ENCODE measurements around the gene GIMAP5. TPM values are rescaled to one million over a fixed set of nuclear protein-coding genes. Genes with fewer than 3 reads are reported as not detected.

Gene GIMAP5
- polyA plus RNA-seq, 1 donor from 2014 or later = not detected

DNA sequence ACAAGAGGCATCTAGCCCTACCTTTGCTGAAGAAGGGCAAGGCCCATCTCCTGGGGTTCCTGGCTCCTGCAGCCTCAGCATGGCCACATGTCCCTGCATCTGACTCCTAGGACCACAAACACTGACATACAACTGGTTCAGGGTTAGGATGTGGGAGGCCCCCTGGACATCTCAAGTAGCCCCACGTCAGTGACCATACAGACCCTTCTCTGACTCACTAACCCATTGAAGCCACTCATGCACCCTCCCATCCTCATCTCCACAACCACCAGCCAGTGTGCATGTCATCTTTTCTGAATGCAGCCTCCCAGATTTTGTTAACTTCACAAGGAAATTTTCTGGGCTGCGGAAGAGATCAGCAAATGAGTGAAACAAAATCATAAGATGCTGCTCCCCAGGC is 44.7 kb downstream of the GIMAP5 start:
- no peaks in the 10 kb centered on the region for H3K9me2 ChIP-seq (ENCODE audit: insufficient read depth, low read length)
- no peaks in the 10 kb centered on the region for H3K36me3 ChIP-seq (ENCODE audit: insufficient read depth, low read length)
- TF ChIP-seq, protein P1, sequence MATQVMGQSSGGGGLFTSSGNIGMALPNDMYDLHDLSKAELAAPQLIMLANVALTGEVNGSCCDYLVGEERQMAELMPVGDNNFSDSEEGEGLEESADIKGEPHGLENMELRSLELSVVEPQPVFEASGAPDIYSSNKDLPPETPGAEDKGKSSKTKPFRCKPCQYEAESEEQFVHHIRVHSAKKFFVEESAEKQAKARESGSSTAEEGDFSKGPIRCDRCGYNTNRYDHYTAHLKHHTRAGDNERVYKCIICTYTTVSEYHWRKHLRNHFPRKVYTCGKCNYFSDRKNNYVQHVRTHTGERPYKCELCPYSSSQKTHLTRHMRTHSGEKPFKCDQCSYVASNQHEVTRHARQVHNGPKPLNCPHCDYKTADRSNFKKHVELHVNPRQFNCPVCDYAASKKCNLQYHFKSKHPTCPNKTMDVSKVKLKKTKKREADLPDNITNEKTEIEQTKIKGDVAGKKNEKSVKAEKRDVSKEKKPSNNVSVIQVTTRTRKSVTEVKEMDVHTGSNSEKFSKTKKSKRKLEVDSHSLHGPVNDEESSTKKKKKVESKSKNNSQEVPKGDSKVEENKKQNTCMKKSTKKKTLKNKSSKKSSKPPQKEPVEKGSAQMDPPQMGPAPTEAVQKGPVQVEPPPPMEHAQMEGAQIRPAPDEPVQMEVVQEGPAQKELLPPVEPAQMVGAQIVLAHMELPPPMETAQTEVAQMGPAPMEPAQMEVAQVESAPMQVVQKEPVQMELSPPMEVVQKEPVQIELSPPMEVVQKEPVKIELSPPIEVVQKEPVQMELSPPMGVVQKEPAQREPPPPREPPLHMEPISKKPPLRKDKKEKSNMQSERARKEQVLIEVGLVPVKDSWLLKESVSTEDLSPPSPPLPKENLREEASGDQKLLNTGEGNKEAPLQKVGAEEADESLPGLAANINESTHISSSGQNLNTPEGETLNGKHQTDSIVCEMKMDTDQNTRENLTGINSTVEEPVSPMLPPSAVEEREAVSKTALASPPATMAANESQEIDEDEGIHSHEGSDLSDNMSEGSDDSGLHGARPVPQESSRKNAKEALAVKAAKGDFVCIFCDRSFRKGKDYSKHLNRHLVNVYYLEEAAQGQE (IDR thresholded peaks at IDR 0.05; ENCODE audit: borderline replicate concordance) = no peak
- TF ChIP-seq SMC3 (conservative IDR thresholded peaks at IDR 0.05; ENCODE audit: poor library complexity) (no peak), EZH2 (IDR thresholded peaks at IDR 0.05; ENCODE audit: borderline replicate concordance, insufficient read depth, low read length, poor library complexity, severe bottlenecking) (no peak), POLR2AphosphoS5 (IDR thresholded peaks at IDR 0.05) (no peak), RAD21 (conservative IDR thresholded peaks at IDR 0.05) (no peak), TAF1 (IDR thresholded peaks at IDR 0.05; ENCODE audit: low read depth) (no peak), MXI1 (conservative IDR thresholded peaks at IDR 0.05; ENCODE audit: poor library complexity, severe bottlenecking) (no peak), EP300 (conservative IDR thresholded peaks at IDR 0.05; ENCODE audit: poor library complexity, severe bottlenecking) (no peak)
- TF ChIP-seq, protein P2, sequence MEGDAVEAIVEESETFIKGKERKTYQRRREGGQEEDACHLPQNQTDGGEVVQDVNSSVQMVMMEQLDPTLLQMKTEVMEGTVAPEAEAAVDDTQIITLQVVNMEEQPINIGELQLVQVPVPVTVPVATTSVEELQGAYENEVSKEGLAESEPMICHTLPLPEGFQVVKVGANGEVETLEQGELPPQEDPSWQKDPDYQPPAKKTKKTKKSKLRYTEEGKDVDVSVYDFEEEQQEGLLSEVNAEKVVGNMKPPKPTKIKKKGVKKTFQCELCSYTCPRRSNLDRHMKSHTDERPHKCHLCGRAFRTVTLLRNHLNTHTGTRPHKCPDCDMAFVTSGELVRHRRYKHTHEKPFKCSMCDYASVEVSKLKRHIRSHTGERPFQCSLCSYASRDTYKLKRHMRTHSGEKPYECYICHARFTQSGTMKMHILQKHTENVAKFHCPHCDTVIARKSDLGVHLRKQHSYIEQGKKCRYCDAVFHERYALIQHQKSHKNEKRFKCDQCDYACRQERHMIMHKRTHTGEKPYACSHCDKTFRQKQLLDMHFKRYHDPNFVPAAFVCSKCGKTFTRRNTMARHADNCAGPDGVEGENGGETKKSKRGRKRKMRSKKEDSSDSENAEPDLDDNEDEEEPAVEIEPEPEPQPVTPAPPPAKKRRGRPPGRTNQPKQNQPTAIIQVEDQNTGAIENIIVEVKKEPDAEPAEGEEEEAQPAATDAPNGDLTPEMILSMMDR (IDR thresholded peaks at IDR 0.05; ENCODE audit: poor library complexity, severe bottlenecking) = no peak

DNA sequence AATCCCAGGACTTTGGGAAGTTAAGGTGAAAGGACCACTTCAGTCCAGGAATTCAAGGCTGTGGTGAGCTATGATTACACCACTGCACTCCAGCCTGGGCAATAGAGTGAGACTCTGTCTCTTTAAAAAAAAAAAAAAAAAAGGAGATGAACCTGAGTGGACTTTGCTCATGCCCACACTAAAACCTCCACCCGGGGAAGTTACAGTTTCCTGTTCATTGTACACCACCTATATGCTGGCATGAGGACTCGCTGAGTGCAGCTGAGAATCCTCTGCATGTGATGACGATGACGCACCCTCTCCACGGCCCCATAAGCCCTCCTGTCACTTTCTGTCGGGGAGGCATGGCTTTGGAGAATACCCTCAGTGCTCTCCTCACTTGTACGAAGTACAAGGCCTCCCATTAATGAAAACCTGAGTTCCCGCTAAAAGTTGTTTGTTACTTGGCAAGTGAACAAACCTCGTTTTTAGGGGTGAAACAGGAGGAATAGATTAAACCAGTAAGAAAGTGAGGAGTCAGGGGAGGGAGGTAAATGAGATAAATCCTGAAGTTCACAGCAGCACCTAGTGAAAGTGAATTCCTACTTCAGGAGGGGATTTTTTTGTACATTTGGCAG is 47.0 kb downstream of the GIMAP5 start:
- Histone ChIP-seq H3K4me3 (ENCODE audit: low read length) (no peak overlapping the region), H2AFZ (ENCODE audit: low read depth, low read length) (no peak overlapping the region), H3K9ac (ENCODE audit: low read length) (no peak overlapping the region), H3F3A (ENCODE audit: insufficient read depth, low read length, poor library complexity, severe bottlenecking) (no peaks in the 10 kb centered on the region), H3K27me3 (ENCODE audit: insufficient read depth, low read depth, low read length) (no peaks in the 10 kb centered on the region), H3K9me3 (ENCODE audit: low read length) (no peaks in the 10 kb centered on the region), H3K79me2 (replicated peaks; ENCODE audit: insufficient read depth, low read length) (no peaks in the 10 kb centered on the region), H3K36me3 (ENCODE audit: insufficient read depth, low read length) (no peaks in the 10 kb centered on the region), H4K20me1 (ENCODE audit: insufficient read depth) (no peaks in the 10 kb centered on the region), H3K9me2 (ENCODE audit: insufficient read depth, low read length) (no peaks in the 10 kb centered on the region), H3K27ac (ENCODE audit: low read length) (no peak overlapping the region), H3K4me2 (ENCODE audit: low read length) (no peak overlapping the region)
- no peak for TF ChIP-seq MXI1 (conservative IDR thresholded peaks at IDR 0.05; ENCODE audit: poor library complexity, severe bottlenecking)
- TF ChIP-seq, protein P2 (IDR thresholded peaks at IDR 0.05; ENCODE audit: poor library complexity, severe bottlenecking) = no peak
- no peak for TF ChIP-seq RAD21 (conservative IDR thresholded peaks at IDR 0.05)
- TF ChIP-seq EP300 (conservative IDR thresholded peaks at IDR 0.05; ENCODE audit: poor library complexity, severe bottlenecking) = no peak
- TF ChIP-seq, protein P1 (IDR thresholded peaks at IDR 0.05; ENCODE audit: borderline replicate concordance) = no peak
- no peak for TF ChIP-seq POLR2AphosphoS5 (IDR thresholded peaks at IDR 0.05)
- TF ChIP-seq SMC3 (conservative IDR thresholded peaks at IDR 0.05; ENCODE audit: poor library complexity) = no peak
- no peak for TF ChIP-seq EZH2 (IDR thresholded peaks at IDR 0.05; ENCODE audit: borderline replicate concordance, insufficient read depth, low read length, poor library complexity, severe bottlenecking)
- no peak for TF ChIP-seq TAF1 (IDR thresholded peaks at IDR 0.05; ENCODE audit: low read depth)

More for the DNA sequence above, 44.7 kb downstream of the GIMAP5 start:
- H4K20me1 ChIP-seq (ENCODE audit: insufficient read depth) = no peaks in the 10 kb centered on the region
- no peak overlapping the region for H3K27ac ChIP-seq (ENCODE audit: low read length)
- H3K4me3 ChIP-seq (ENCODE audit: low read length) = no peak overlapping the region
- no peaks in the 10 kb centered on the region for H3K79me2 ChIP-seq (replicated peaks; ENCODE audit: insufficient read depth, low read length)
- no peaks in the 10 kb centered on the region for H3K9me3 ChIP-seq (ENCODE audit: low read length)
- H2AFZ ChIP-seq (ENCODE audit: low read depth, low read length) = no peak overlapping the region
- no peaks in the 10 kb centered on the region for H3K27me3 ChIP-seq (ENCODE audit: insufficient read depth, low read depth, low read length)
- H3F3A ChIP-seq (ENCODE audit: insufficient read depth, low read length, poor library complexity, severe bottlenecking) = no peaks in the 10 kb centered on the region
- H3K4me2 ChIP-seq (ENCODE audit: low read length) = no peak overlapping the region
- no peak overlapping the region for H3K9ac ChIP-seq (ENCODE audit: low read length)
